ENCODE data around the gene DOCK1.

The DOCK1 gene

DNA sequence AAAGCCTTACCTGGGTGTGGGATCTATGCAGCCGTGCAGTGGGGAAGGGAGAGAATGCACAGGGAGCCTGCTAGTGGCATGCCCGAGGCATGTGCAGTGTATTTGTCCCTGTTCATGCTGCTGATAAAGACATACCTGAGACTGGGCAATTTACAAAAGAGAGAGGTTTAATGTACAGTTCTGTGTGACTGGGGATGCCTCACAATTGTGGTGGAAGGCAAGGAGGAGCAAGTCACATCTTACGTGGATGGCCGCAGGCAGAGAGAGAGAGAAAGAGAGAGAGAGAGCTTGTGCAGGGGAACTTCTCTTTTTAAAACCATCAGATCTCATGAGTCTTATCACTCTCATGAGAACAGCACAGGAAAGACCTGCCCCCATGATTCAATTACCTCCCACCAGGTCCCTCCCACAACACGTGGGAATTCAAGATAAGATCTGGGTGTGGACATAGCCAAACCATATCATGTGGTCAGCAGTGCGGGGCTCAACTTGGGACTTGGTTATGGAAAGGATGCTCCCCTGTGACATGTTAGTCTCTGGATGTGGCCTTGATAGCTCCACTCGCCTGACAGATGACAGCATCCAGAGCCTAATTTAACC is 128.9 kb downstream of the DOCK1 start:
- H3K27ac ChIP-seq = no peak overlapping the region

DNA sequence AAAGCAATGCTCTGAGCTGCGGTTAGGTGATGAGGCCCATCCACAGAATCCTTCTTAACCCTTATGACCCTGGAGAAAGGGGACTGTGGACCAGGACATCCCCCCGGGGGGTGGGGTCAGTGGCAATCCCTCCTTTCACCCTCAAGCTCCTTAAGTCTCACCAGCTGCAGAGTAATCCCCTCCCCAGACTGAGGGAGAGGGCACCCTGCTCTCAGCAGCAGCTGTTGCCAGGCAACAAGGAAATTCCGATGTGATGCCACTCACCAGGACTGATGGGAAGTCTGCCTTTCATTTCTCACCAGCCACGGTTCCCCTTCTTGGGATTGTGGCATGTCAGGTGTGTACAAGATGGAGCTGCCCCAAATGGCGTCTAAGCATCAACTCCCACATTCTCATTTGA is 129.6 kb downstream of the DOCK1 start:
- H3K27ac ChIP-seq = no peak overlapping the region
- TF ChIP-seq, protein P1, sequence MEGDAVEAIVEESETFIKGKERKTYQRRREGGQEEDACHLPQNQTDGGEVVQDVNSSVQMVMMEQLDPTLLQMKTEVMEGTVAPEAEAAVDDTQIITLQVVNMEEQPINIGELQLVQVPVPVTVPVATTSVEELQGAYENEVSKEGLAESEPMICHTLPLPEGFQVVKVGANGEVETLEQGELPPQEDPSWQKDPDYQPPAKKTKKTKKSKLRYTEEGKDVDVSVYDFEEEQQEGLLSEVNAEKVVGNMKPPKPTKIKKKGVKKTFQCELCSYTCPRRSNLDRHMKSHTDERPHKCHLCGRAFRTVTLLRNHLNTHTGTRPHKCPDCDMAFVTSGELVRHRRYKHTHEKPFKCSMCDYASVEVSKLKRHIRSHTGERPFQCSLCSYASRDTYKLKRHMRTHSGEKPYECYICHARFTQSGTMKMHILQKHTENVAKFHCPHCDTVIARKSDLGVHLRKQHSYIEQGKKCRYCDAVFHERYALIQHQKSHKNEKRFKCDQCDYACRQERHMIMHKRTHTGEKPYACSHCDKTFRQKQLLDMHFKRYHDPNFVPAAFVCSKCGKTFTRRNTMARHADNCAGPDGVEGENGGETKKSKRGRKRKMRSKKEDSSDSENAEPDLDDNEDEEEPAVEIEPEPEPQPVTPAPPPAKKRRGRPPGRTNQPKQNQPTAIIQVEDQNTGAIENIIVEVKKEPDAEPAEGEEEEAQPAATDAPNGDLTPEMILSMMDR (conservative IDR thresholded peaks at IDR 0.05) = no peak
- no peak for TF ChIP-seq ZFX (IDR thresholded peaks at IDR 0.05)

More for the DNA sequence above, 128.9 kb downstream of the DOCK1 start:
- TF ChIP-seq, protein P1 (conservative IDR thresholded peaks at IDR 0.05) = no peak
- no peak for TF ChIP-seq ZFX (IDR thresholded peaks at IDR 0.05)

DNA sequence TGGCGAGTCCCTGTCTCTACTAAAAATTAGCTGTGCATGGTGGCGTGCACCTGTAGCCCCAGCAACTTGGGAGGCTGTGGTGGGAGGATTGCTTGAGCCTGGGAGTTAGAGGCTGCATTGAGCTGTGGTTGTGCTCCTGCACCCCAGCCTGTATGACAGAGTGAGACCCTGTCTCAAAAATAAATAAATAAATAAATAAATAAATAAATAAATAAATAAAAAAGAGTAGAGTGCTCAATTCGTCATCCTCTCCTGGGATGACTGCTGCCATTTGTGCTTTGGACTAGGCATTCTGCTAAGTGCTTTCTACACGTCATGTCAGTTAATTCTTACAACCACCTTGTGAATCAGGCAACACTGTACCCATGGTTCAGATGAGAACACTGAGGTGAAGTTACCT is 130.6 kb downstream of the DOCK1 start:
- no peak for TF ChIP-seq ZFX (IDR thresholded peaks at IDR 0.05)
- TF ChIP-seq, protein P1 (conservative IDR thresholded peaks at IDR 0.05) = no peak

DNA sequence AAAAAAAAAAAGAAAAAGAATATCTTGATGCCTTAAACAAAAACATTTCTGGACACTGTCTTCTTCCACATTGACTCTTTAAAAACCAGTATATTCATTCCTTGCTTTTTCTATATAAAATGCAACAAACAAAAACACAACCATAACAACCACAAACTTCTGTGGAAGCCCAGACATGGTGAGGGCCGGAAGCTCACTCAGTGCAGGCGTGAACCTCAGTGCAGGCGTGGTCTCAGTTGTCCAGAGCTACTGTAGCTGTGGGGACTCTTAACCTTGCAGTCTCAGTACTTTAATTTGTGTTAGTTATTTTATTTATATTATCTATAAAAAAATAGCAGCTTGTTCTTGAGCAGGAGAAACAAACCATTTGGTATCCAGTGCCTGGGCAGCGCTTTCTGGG is 131.8 kb downstream of the DOCK1 start:
- no peak for TF ChIP-seq ZFX (IDR thresholded peaks at IDR 0.05)
- TF ChIP-seq, protein P1 (conservative IDR thresholded peaks at IDR 0.05) = no peak
- H3K27ac ChIP-seq = no peak overlapping the region

More for the DNA sequence above, 130.6 kb downstream of the DOCK1 start:
- no peak overlapping the region for H3K27ac ChIP-seq

DNA sequence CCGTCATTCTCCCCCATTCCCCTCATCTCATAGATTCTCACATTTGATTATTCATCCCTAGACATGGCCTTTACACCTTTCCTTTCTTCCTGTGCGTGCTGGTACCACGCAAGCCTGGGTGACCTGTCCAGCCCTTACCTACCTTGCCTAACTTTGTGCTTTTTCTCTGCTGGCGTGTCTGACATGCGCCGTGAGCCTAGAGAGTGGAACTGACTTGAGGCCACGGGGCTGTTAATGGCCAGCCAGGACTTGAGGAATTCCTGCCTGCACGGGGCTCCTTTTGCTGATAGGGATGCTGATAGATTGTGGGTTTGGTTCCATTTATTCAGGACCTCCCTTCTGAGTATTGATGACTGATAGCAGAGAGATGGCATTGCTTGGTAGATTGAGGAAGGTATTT is 134.2 kb downstream of the DOCK1 start:
- TF ChIP-seq, protein P1 (conservative IDR thresholded peaks at IDR 0.05) = no peak
- TF ChIP-seq ZFX (IDR thresholded peaks at IDR 0.05) = no peak
- H3K27ac ChIP-seq = no peak overlapping the region

DNA sequence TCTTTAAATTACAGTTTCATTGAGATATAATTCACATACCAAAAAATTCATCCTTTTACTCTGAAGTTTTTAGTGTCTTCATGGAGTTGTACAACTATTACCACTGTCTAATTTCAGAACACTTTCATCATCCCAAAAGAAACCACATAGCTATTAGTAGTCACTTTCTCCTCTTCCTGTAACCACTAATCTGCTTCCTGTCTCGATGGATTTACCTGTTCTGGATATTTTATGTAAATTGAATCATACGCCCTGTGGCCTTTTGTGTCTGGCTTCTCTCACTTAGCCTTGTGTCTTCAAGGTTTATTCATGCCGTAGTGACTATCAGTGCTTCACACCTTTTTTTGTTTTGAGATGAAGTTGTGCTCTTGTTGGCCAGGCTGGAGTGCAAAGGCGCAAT is 135.5 kb downstream of the DOCK1 start:
- no peak overlapping the region for H3K27ac ChIP-seq
- TF ChIP-seq, protein P1 (conservative IDR thresholded peaks at IDR 0.05) = no peak
- TF ChIP-seq ZFX (IDR thresholded peaks at IDR 0.05) = no peak

DNA sequence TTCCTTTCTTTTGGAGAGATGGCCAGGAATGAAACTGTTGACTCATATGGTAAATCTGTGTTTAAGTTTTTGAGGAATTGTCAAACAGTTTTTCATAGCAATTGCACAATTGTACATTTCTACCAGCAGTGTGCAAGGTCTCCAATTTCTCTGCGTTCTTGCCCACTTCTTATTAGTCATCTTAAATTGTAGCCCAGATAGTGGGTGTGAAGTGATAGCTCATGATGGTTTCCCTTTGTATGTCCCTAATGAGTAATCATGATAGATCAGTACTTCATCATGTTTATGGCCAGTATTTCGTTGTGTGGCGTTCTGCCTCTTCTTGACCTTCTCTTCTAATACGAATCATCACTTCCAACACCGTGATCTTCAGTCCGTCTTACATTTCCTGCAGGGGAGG is 136.3 kb downstream of the DOCK1 start:
- H3K27ac ChIP-seq = no peak overlapping the region
- TF ChIP-seq, protein P1 (conservative IDR thresholded peaks at IDR 0.05) = no peak
- no peak for TF ChIP-seq ZFX (IDR thresholded peaks at IDR 0.05)

Measured in C4-2B (cell line).